Measurements from ENCODE around the gene GDF9.
A peak's percentile ranks its signal among the peaks of the same experiment; 100 is the strongest.

GDF9 gene

DNA sequence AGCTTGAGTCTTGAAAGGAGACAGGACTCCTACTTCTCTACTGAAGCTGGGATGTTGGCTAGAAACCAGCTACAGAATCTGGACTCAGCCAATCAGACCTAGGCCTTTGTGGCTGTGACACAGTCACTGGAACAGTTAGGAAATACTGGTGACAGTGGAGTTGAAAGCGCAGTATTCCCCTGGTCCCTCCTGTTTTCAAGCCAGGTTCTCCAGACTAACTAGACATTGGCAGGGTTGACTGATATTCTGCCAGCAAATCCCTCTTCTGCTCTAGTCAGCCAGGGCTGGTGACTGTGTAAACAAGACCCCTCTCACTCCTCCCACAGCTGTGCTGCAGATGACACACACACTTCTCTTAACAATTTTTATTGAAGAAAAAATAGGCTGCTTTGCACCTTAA lies 44.5 kb downstream of the GDF9 start:
- no peak for DNase-seq (ENCODE audit: low read depth)
- no peak overlapping the region for H3K4me3 ChIP-seq (ENCODE audit: low read depth, low read length)
- TF ChIP-seq, protein P1, sequence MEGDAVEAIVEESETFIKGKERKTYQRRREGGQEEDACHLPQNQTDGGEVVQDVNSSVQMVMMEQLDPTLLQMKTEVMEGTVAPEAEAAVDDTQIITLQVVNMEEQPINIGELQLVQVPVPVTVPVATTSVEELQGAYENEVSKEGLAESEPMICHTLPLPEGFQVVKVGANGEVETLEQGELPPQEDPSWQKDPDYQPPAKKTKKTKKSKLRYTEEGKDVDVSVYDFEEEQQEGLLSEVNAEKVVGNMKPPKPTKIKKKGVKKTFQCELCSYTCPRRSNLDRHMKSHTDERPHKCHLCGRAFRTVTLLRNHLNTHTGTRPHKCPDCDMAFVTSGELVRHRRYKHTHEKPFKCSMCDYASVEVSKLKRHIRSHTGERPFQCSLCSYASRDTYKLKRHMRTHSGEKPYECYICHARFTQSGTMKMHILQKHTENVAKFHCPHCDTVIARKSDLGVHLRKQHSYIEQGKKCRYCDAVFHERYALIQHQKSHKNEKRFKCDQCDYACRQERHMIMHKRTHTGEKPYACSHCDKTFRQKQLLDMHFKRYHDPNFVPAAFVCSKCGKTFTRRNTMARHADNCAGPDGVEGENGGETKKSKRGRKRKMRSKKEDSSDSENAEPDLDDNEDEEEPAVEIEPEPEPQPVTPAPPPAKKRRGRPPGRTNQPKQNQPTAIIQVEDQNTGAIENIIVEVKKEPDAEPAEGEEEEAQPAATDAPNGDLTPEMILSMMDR (IDR thresholded peaks at IDR 0.05; ENCODE audit: insufficient read depth, low read depth, low read length, missing control alignments) = no peak

DNA sequence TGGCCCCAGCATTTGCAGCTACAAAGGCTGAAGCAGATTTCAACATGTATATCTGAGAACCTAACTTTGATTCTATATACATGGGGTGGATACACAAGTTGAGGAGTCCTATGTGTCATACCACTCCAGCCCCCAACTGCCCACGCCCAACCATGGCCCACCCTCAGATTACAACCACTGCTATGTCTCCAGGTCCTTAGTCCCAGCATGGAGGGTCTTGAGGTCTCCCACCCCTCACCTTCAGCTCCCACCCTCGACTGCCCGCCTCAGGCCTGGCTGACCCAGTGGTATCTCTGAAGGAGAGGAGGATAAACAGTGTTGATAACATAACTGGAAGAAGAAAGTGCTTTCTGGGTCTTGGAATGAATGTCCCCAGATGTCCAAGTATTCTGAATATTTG lies 44.9 kb downstream of the GDF9 start:
- no peak for DNase-seq (ENCODE audit: low read depth)
- H3K4me3 ChIP-seq (ENCODE audit: low read depth, low read length) = no peak overlapping the region
- TF ChIP-seq, protein P1 (IDR thresholded peaks at IDR 0.05; ENCODE audit: insufficient read depth, low read depth, low read length, missing control alignments) = no peak

DNA sequence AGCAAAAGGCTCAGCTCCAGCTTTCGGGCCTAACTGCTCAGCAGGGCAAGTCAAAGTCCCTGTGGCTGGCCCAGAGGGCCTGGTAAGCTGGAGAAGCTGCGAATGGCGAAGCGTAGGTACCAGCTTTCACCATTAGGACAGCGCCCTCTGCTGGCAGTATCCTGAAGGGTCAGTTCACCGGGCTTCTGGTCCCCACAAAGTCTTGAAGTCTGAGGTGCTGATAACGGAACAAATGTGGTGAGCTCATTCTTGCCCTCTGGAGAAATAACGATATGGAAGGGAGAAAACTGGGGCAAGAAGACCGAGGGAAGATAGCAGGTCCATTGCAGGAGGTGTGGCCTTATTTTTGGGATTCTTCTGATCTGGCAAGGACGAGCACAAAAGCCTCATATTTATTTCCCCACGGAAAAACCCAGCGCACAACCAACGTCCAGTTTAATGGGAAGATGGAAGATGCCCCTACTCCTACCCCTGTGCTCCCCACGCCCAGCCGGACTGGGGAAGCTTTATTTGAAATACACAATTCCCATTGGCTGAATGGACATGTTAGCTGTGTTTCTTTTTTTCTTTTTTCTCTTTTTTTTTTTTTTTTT lies 46.0 kb downstream of the GDF9 start:
- no peak overlapping the region for H3K4me3 ChIP-seq (ENCODE audit: low read depth, low read length)
- peak; percentile 94 for DNase-seq (ENCODE audit: low read depth)
- TF ChIP-seq, protein P1 (IDR thresholded peaks at IDR 0.05; ENCODE audit: insufficient read depth, low read depth, low read length, missing control alignments) = peak; percentile 86

DNA sequence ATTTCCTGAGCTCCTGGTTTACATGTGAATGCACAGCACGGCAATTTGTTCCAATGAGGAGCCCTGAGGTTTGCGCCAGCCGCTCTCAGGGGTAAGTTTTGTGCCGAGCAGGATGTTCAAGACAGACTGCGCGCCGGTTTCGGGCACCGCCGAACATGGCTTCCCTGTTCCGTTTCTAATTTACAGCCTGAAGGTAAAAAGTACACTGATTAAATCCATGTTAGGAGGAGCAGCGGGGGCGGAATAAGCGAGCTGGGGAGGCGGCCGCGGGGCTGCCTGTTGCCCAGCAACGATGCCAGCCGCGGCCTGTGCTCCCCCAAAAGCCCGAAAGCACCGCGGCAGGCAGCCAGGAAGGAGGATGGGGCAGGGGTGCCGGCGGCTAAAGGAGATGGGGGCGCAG lies 46.8 kb downstream of the GDF9 start:
- TF ChIP-seq, protein P1 (IDR thresholded peaks at IDR 0.05; ENCODE audit: insufficient read depth, low read depth, low read length, missing control alignments) = no peak
- no peak for DNase-seq (ENCODE audit: low read depth)
- peak overlapping the region; percentile 16 for H3K4me3 ChIP-seq (ENCODE audit: low read depth, low read length)

DNA sequence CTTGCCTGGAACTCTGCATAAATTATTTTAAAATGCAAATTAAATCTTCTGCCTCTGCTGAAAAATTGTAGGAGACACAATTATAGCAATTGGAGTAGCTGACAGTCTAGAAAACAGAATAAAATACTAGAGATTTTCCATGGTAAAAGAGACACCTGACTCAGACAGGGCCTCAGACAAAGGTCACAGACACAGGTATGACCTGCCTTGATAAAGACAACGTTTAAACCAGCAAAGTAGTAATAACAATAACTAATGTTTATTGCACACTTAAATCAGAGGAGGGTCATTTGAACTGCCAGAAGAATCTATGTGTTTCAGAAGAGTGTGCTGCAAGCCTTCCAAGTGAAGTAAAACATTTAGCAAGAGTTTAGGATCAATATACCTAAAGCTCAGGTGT lies 49.3 kb downstream of the GDF9 start:
- TF ChIP-seq, protein P1 (IDR thresholded peaks at IDR 0.05; ENCODE audit: insufficient read depth, low read depth, low read length, missing control alignments) = no peak
- DNase-seq (ENCODE audit: low read depth) = no peak
- H3K4me3 ChIP-seq (ENCODE audit: low read depth, low read length) = no peak overlapping the region

DNA sequence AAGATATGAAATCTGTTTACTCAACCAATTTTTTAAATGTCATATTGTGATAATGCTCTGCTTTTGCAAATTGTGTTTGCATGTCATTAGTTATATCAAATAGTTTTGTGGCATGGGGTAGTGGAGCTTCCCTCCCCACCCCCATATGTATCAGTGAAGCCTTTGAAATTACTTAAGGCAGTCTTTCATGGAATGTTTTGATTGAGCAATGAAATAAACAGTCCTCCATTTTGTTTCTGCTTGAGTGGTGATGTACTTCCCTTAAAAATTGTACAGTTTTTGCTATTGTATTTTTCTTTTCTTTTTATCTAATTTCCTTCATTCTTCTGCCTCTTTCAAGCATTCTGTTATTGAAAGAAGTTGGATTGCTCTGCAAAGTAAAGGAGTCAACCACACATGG lies 49.7 kb downstream of the GDF9 start:
- no peak overlapping the region for H3K4me3 ChIP-seq (ENCODE audit: low read depth, low read length)
- TF ChIP-seq, protein P1 (IDR thresholded peaks at IDR 0.05; ENCODE audit: insufficient read depth, low read depth, low read length, missing control alignments) = no peak
- DNase-seq (ENCODE audit: low read depth) = no peak

DNA sequence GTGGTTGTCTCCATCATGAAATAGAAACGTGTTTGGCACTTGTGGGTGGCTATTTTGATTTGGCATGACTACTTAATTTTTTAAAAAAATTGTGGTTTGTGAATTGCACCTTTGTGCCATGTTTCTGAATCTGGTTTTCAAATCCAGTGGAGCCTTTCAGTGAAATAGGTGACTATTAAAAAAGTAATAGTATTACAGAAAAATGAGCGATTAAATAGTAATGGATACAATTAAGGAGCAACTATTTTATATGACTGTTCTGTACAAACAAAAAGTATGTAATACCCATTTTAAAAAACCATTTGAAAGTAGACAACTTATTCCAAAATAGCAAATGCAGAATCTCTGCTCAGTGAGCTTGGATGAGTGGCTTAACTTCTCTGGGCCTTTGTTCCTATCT lies 50.2 kb downstream of the GDF9 start:
- no peak overlapping the region for H3K4me3 ChIP-seq (ENCODE audit: low read depth, low read length)
- TF ChIP-seq, protein P1 (IDR thresholded peaks at IDR 0.05; ENCODE audit: insufficient read depth, low read depth, low read length, missing control alignments) = no peak
- no peak for DNase-seq (ENCODE audit: low read depth)

All from GM12865 (cell line).